K562 (cell line): ENCODE measurements around the gene TMEM214.

Experiments
- CTCF ChIP-seq, 3 experiments: IDR thresholded peaks in 2 of 3; conservative IDR thresholded peaks in 1 of 3; 2 replicates each; pipeline ENCODE4 v1.5.1; 2011 to 2012; ENCODE audit warnings: low read length in 3 of 3, mild to moderate bottlenecking in 3 of 3, control low read depth in 2 of 3, improper control_type of control experiment in 1 of 3, inconsistent platforms in 1 of 3, low read depth in 1 of 3, mixed read lengths in 1 of 3, moderate library complexity in 1 of 3; ENCODE audit not compliant: insufficient read depth in 2 of 3
- EZH2 ChIP-seq: IDR thresholded peaks from 2 replicates; pipeline ENCODE4 v1.6.1; 2012; ENCODE audit warnings: low read depth, mild to moderate bottlenecking, inconsistent platforms, low read length, borderline replicate concordance
- FOXK2 ChIP-seq, 2 experiments: fragments of 450-650 bp; IDR thresholded peaks in 1 of 2; conservative IDR thresholded peaks in 1 of 2; 2 replicates each; pipeline ENCODE4 v1.6.1; 2016; ENCODE audit warnings: low read depth in 2 of 2, mild to moderate bottlenecking in 1 of 2
- GABPB1 ChIP-seq: sonication (generic); formaldehyde crosslinking; IDR thresholded peaks from 2 replicates; pipeline ENCODE4 v1.8.0; 2022; ENCODE audit warnings: mild to moderate bottlenecking, missing genetic modification reagents
- MAFK ChIP-seq: IDR thresholded peaks from 2 replicates; pipeline ENCODE4 v1.6.1; 2011; ENCODE audit warnings: low read length, improper control_type of control experiment
- POLR2A ChIP-seq: fragments of 450-650 bp; conservative IDR thresholded peaks from 2 replicates; pipeline ENCODE4 v1.6.1; 2016
- SIN3A ChIP-seq, 2 experiments: fragments of 150-350 bp in 1 of 2; IDR thresholded peaks; 2 replicates each; pipeline ENCODE4 v1.6.1; 2011 to 2016; ENCODE audit warnings: borderline replicate concordance in 2 of 2, low read depth in 2 of 2, low read length in 2 of 2, mild to moderate bottlenecking in 2 of 2, moderate library complexity in 2 of 2; ENCODE audit not compliant: control insufficient read depth in 1 of 2
- TCF7L2 ChIP-seq: fragments of 150-350 bp; IDR thresholded peaks from 2 replicates; pipeline ENCODE4 v1.6.1; 2016; ENCODE audit warnings: low read depth, mild to moderate bottlenecking, low read length, moderate library complexity
- YY1 ChIP-seq, 3 experiments: IDR thresholded peaks; 2 replicates each; pipeline ENCODE4 v1.6.1; 2011; ENCODE audit warnings: low read length in 2 of 3, mild to moderate bottlenecking in 2 of 3, moderate library complexity in 2 of 3, borderline replicate concordance in 1 of 3, control low read depth in 1 of 3, low read depth in 1 of 3; ENCODE audit not compliant: insufficient read depth in 3 of 3, insufficient replicate concordance in 2 of 3, control insufficient read depth in 1 of 3, insufficient read length in 1 of 3; ENCODE audit errors: extremely low read depth in 1 of 3
- ZFP36 ChIP-seq: fragments of 150-350 bp; IDR thresholded peaks from 2 replicates; pipeline ENCODE4 v1.6.1; 2018; ENCODE audit warnings: low read length, low read depth; ENCODE audit not compliant: partially characterized antibody
- ZNF224 ChIP-seq: sonication (generic); formaldehyde crosslinking; IDR thresholded peaks from 2 replicates; pipeline ENCODE4 v1.8.0; 2022; ENCODE audit warnings: mild to moderate bottlenecking, missing genetic modification reagents
- TF ChIP-seq, protein P1 (sequence below): sonication (generic); formaldehyde crosslinking; IDR thresholded peaks from 2 replicates; pipeline ENCODE4 v1.8.0; 2023; ENCODE audit warnings: missing genetic modification reagents, mild to moderate bottlenecking, borderline replicate concordance
- TF ChIP-seq, protein P2 (sequence below): fragments of 250-450 bp; sonication (Bioruptor Pico); IDR thresholded peaks from 2 replicates; pipeline ENCODE4 v1.8.0; 2021; ENCODE audit warnings: moderate library complexity, mild to moderate bottlenecking, inconsistent platforms

- TF ChIP-seq, protein P1, sequence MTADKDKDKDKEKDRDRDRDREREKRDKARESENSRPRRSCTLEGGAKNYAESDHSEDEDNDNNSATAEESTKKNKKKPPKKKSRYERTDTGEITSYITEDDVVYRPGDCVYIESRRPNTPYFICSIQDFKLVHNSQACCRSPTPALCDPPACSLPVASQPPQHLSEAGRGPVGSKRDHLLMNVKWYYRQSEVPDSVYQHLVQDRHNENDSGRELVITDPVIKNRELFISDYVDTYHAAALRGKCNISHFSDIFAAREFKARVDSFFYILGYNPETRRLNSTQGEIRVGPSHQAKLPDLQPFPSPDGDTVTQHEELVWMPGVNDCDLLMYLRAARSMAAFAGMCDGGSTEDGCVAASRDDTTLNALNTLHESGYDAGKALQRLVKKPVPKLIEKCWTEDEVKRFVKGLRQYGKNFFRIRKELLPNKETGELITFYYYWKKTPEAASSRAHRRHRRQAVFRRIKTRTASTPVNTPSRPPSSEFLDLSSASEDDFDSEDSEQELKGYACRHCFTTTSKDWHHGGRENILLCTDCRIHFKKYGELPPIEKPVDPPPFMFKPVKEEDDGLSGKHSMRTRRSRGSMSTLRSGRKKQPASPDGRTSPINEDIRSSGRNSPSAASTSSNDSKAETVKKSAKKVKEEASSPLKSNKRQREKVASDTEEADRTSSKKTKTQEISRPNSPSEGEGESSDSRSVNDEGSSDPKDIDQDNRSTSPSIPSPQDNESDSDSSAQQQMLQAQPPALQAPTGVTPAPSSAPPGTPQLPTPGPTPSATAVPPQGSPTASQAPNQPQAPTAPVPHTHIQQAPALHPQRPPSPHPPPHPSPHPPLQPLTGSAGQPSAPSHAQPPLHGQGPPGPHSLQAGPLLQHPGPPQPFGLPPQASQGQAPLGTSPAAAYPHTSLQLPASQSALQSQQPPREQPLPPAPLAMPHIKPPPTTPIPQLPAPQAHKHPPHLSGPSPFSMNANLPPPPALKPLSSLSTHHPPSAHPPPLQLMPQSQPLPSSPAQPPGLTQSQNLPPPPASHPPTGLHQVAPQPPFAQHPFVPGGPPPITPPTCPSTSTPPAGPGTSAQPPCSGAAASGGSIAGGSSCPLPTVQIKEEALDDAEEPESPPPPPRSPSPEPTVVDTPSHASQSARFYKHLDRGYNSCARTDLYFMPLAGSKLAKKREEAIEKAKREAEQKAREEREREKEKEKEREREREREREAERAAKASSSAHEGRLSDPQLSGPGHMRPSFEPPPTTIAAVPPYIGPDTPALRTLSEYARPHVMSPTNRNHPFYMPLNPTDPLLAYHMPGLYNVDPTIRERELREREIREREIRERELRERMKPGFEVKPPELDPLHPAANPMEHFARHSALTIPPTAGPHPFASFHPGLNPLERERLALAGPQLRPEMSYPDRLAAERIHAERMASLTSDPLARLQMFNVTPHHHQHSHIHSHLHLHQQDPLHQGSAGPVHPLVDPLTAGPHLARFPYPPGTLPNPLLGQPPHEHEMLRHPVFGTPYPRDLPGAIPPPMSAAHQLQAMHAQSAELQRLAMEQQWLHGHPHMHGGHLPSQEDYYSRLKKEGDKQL (CRISPR knock-in tag), result no peak
- TF ChIP-seq EZH2 (no peak), CTCF (IDR thresholded peaks at IDR 0.05 in 2 of 3, conservative IDR thresholded peaks at IDR 0.05 in 1 of 3; ENCODE audit: insufficient read depth in 2 of 3, low read depth in 1 of 3, low read length in 3 of 3) (no peak), MAFK (no peak), ZNF224 (CRISPR knock-in tag) (no peak), YY1 (IDR thresholded peaks at IDR 0.05; ENCODE audit: borderline replicate concordance in 1 of 3, control insufficient read depth in 1 of 3, extremely low read depth in 1 of 3, insufficient read depth in 3 of 3, insufficient read length in 1 of 3, insufficient replicate concordance in 2 of 3, low read depth in 1 of 3, low read length in 2 of 3) (no peak), TCF7L2 (no peak), ZFP36 (no peak), POLR2A (no peak), SIN3A (IDR thresholded peaks at IDR 0.05; ENCODE audit: borderline replicate concordance in 2 of 2, control insufficient read depth in 1 of 2, low read depth in 2 of 2, low read length in 2 of 2) (no peak), GABPB1 (CRISPR knock-in tag) (no peak), FOXK2 (conservative IDR thresholded peaks at IDR 0.05 in 1 of 2, IDR thresholded peaks at IDR 0.05 in 1 of 2; ENCODE audit: low read depth in 2 of 2) (no peak)
- TF ChIP-seq, protein P2, sequence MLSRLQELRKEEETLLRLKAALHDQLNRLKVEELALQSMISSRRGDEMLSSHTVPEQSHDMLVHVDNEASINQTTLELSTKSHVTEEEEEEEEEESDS (CRISPR knock-in tag), result no peak
Measured at GRCh38 chr2:27083410-27084296, 50.9 kb downstream of the TMEM214 start.
